Epidermal melanocyte (primary cell): ENCODE data around the gene LGALS14.
"Not testable (repeated sequence)": the region's sequence is repeated elsewhere in the genome, so short reads cannot be mapped to it uniquely, and the experiment has no call there.

ENCODE experiments used
- DNase-seq: peaks from one replicate; pipeline ENCODE4 v3.0.0; 2011; ENCODE audit warnings: low spot score; ENCODE audit not compliant: insufficient read length

Gene LGALS14, protein sequence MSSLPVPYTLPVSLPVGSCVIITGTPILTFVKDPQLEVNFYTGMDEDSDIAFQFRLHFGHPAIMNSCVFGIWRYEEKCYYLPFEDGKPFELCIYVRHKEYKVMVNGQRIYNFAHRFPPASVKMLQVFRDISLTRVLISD

DNA sequence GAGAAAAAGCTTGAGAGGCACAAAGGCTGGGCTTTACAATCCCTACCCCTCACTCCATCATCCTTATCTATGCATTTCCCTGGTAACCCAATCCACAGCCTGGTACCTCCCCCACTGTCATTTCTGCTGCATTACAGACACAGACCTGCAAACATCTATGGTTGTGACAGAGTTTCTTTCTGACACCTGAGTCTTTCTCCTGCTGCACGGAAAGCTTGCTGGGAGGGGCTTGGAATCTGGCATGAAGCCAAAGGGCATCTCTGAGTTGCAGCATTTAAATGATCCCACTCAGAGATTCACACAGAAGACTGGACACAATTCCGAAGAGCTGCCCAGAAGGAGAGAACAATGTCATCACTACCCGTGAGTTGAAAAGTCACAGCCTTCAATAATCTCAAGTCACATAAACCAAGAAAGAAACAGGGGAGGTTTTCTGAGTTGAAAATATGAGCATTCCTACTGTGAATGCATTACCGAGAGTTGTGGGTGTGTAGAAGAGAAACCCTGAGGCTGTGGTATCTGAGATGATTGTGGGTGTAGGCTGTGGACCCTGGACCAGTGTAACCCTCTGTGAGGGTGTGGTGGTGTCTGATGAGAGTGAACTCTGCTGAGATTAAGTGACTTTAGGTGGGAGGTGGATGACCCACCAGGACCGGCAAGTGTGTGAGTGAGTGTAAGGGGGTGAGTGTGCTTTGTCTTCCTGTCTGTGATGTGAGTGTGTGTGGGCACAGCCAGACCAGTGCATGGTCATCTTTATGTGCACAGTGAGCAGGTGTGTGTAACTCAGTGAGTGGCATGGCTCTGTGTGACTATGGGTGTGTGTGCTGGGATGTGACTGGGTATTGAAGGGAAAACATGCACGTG is at the start of gene LGALS14:
Gene LGALS14 (plus strand): TSS at position 301 of the 864 bp plus-strand sequence. CDS start 48 bp downstream, at position 349.
- no peak for DNase-seq

DNA sequence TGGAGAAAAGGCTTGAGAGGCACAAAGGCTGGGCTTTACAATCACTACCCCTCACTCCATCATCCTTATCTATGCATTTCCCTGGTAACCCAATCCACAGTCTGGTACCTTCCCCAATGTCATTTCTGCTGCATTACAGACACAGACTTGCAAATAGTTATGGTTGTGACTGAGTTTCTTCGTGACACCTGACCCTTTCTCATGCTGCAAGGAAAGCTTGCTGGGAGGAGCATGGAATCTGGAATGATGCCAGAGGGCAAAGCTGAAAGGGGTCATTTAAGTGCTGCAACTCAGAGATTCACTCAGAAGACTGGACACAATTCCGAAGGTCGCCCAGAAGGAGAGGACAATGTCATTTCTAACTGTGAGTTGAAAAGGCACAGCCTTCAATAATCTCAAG is 48.7 kb upstream of the LGALS14 start, which contains the start of gene LGALS16:
Gene LGALS16 (plus strand): TSS at position 301 of the 400 bp plus-strand sequence. CDS start 49 bp downstream, at position 350.
- DNase-seq: no peak

DNA sequence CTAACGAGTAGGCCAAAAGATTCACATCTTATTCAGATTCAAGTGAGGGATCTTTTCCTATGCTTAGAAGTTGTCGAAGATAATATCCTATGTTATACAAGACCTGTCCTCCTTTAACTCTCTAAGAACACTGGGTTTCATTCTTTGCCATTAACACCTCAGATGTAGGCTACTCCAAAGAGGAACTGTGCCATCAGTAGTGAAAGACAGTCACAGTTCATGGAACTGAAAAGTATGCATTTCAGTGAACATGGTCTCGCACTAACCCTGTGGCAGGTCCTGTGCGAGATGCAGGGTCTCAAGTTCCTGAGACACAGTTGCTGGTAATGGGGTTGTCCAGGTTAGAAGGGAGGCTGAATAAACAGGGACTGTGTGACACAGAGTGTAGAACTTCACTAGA is 44.5 kb upstream of the LGALS14 start:
- no peak for DNase-seq

DNA sequence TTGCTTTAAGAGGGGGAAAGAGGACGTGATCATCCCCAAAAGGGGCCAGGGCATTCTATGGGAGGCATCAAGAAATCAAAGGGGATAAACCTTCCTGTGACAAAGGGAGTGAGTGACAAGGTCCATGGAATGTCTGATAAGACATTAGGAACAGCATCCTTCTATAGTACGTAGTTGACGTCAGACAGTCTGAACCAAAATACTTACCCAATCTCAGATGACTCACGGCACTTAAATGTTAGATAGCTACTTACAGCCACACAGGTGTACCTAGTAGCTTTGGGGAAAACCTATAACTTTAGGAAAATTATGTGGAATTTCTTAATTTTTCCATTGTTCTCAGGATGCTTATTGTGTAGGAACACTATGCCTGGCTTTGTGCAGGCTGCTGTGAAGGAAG is 43.6 kb upstream of the LGALS14 start:
- no peak for DNase-seq

DNA sequence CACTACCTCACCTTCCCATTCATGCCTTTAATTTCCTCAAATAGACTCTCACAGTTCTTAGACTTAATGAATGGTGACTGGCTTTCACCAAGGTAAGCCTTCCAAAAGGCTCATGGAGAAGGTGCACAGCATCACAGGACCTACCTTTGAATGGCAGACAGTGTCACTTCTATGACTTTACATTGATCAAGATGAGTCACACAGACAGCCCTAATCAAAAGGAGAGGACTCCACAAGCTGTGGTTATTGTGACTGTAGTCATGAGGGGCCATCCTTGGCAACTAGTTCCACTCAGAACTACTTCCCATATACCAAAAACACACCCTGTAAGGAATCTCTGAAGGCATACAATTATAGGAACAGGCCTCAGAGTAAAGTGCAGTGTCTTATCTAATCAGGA is 42.7 kb upstream of the LGALS14 start:
- DNase-seq: no peak

DNA sequence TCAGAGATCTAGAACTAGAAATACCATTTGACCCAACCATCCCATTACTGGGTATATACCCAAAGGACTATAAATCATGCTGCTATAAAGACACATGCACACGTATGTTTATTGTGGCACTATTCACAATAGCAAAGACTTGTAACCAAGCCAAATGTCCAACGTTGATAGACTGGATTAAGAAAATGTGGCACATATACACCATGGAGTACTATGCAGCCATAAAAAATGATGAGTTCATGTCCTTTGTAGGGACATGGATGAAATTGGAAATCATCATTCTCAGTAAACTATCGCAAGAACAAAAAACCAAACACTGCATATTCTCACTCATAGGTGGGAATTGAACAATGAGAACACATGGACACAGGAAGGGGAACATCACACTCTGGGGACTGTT is 34.4 kb upstream of the LGALS14 start:
- not testable (repeated sequence) for DNase-seq

DNA sequence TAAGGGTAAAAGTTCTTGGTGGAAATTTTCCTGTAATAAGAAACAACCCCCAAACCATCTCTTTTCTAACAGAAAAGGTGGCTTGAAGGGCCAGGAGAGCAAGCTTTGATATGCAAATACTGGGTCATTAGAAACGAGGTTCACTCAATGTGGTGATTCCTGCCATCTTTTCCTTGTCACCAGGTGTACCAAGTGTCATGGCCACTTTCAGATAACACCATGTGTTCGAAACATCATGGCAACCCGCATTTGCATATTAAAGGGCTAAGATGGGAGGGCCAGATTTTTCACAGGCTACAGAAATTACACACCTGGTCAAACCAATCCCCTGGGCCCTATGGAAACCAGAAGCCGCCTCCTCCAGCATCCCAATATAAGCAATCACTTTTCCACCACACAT is 33.3 kb upstream of the LGALS14 start:
- no peak for DNase-seq

DNA sequence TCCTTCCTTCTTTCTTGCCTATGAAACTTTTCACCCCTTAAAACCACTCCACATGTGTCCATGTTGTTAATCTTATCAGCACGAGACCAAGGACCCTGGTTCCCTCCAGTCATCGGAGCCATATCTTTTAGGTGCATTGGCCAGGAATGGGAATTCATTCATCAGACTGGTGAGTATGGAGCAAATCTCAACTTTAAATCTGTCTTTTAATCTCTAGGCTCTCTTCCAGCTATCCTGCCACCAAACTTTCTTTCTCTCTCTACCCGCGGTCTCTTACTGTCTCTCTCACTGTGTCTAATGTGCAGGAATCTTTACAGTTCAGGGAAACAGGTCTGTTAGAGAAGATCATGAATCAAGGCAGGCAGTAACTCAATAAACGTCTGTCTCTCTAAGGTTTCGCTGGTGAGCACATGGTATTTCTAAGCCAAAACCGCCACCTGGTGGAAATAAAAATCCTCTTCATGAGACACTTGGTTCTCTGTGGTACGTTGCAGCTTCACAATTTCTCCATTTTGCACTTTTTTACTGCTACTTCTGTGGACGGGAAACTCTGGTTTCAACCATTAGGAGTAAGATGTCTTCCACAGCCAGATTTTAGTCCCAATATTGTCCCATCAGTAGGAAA is 32.4 kb upstream of the LGALS14 start:
- DNase-seq: no peak

DNA sequence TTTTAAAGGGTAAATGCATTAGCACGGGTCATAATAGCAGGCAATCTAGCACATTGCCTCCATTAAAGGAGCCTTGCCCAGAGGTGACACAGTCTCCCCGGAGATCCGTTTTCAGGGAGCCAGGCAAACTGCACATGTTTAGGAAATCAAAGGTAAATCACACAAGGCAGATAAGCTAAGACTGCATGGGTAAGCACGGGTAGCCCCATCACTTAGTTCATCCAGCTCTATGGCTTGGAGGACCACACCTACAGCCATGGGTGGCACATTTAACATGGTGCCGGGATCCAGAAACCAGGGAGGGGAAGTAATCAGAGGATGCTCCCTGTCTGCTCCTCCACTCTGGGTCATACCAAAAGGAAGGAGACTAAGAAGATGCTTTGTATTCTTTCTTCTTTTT is 31.8 kb upstream of the LGALS14 start:
- DNase-seq: no peak

DNA sequence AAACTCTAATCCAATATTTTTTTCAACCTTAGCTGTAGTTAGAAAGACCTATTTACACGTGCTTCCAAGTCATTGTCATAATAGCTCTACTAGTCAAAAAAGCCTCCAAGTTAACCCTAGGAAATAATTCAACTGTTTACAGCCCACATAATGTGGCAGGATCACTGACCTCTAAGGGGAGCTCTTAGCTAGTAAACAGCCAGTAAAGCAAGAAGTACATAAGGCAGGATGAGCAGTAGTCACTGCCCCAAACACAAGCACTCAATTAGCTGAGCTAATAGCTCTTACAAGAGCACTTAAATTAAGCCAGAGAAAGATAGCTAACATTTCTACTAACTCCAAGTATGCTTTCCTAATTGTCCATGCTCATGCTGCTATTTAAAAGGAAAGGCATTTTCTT is 30.4 kb upstream of the LGALS14 start:
- DNase-seq: not testable (repeated sequence)

DNA sequence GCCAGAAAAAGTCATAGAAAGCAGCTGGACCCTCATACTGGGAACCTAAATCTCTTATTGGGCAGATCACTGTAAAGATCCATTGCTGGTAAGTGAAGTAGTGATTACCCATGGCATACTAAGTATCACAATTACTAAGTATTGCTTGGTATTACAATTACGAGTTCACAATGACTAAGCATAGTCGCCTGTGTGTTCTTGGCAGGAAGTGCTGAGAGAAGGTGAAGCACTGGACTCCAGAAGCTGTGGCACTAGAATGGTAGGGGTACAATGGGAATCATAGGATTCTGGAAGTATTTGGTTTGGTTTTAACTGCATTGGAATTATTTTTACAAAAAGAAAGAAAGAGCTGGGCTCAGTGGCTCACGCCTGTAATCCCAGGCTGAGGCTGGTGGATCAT is 28.3 kb upstream of the LGALS14 start:
- DNase-seq: no peak

DNA sequence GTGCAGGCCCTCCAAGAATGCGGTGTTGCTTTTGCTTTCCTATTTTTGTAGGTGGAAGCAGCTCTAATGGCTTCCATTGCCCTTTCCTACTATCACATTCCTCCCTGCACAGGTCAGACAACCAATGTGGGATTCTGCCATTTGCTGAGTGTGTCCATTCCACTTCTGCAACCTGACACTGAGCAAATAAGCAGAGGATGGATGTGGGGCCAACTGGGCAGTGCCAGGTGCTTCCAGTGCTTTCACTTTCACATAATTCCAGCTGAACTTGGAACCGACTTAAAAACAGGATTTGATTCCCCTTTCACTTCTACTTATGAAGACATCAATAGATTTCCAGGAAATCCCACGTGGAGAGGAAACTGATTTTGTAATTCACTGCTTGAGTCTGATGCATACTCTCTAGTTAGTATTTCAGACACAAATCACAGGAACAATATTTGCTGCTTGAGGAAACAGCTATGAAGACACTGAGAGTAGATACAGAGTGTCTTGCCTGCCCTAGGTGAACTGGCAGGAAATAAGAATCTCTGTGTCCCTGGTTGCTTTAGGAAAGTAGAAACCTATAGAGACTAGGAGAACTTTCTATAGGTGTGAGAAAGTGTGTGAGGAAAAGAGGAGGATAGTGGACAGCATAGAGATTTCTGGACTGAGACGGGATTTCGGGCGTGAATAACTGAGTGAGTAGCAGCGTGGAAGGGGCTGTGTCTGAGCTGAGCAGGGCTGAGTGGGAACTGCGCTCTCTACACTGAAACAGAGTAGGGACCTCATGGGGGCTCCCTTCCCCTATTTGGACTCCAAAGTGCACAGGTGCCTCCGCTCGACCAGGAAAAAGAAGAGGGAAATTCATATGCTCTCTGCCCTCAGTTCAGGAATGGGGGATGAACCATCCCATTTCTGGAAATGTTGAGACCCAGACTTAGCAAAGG is 26.1 kb upstream of the LGALS14 start:
- DNase-seq: no peak

DNA sequence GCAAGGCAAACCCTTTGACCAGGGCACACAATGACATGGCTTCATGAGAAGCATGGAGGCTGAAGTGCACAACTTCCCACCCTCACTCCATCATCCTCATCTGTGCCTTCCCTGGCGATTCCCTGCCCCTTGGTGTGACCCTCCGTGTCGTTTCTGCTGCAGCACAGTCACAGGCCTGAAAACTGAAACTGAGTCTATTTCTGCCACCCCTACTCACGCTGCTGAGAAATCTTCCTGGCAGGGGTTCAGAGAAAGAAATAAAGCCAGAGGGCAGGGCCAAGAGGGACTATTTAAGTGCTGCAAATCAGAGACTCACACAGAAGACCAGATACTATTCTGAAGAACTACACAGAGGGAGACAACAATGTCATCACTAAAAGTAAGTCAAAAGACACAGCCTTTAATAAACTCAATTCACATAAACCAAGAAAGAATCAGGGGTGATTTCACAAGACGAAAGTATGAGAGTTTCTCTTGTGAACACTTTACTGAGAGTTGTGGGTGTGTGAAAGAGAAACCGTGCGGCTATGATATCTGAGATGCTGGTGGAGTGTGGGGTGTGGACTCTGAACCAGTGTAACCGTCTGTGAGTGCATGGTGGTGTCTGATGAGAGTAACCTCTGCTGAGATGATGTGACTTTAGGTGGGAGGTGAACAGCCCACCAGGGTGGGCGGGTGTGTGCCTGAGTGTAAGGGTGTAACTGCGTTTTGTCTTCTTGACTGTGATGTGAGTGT is 25.1 kb upstream of the LGALS14 start:
- DNase-seq: no peak

DNA sequence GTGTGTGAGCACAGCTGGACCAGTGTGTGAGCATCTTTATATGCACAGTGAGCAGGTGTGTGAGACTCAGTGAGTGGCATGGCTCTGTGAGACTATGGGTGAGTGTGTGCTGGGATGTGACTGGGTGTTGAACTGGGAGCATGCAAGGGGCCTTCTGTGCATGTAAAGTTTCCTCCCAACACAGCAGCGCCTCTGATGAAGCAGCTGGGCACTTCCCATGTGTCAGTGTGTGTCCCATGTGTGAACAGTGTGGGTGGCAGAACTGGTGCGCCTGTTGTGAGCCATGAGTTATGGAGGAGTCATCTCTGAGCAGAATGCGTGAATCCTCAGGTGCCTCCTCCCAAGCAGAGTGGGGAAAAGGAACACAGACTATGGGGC is 24.5 kb upstream of the LGALS14 start:
- no peak for DNase-seq

DNA sequence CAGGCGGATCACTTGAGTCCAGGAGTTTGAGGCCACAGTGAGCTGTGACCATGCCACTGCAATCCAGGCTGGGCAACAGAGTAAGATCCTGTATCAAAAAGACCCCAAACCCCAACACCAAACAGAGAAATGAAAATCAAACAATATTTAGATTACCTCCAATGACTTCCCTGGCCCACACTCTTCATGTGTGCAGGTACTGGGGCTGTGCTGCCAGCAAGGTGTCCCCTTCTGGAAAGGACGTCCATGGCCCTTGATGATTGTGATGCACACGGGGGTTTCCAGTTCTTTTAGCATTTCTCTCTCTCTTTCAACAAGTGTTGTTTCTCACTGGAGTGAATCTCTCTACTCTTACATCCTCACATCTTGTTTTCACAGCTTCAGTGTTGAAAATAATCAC is 23.7 kb upstream of the LGALS14 start:
- no peak for DNase-seq

DNA sequence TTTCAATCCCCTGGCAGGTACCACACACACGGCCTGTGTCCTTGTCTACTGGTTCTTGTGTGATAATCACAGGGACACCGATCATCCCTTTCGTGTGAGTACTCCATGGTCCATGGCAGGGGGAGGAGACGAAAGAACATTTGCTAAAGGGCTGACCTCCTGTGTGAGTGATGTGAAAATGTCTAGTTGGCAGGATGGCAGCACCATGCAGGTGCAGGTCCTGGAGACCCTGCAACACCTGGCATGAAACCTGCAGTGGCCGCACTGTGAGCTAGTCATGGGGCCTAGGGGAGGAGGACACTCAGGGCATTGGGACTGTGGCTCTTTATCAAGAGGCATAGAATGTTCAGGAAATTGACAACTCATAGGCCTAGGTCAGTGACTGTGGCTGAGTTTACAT is 22.9 kb upstream of the LGALS14 start:
- no peak for DNase-seq

DNA sequence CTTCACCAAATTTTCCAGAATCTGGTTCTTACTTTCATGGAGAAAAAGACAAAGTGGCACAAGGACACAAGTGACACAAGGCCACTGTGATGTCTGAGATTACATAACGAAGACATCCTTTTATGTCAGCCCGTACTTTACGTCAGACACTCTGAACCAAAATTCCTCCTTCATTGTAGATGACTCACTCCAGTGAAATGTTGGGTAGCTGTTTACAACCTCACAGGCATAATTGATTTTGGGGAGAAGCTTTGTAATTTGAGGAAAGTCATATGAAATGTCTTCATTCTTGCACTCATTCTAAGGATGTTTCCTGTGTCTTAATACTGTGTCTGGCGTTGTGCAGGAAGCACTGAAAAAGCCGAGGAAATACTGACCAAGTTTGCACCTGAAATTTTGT is 20.0 kb upstream of the LGALS14 start:
- DNase-seq: no peak

DNA sequence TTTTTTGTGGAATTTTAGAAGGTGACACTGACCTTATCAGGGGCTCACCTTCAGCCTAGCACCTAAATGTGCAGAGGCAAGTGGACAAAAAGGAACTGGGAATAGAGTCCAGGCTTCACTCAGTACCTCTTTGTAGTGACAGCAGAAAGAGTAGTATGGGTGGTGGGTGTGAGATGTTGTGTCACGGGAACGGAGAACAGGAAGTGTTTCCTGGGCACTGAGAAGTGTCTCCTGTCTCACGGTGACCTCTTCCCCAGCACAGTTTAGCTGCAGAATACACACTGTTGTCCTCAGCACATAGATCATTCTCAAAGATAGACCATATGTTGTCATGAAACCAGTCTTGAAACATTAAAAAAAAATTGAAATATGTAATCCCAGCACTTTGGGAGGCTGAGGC is 17.5 kb upstream of the LGALS14 start:
- no peak for DNase-seq

DNA sequence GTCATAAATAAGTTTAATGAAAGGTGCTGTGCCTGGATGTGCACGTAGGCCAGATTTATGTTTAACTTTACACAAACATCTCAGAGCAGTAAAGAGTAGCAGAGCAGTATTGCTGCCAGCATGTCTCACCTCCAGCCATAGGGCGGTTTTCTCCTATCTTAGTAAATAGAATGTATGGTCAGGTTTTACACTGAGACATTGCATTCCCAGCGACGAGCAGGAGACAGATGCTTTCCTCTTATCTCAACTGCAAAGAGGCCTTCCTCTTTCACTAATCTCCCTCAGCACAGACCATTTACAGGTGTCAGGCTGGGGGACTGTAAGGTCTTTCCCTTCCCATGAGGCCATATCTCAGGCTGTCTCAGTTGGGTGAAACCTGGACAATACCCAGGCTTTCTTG is 15.6 kb upstream of the LGALS14 start:
- not testable (repeated sequence) for DNase-seq

DNA sequence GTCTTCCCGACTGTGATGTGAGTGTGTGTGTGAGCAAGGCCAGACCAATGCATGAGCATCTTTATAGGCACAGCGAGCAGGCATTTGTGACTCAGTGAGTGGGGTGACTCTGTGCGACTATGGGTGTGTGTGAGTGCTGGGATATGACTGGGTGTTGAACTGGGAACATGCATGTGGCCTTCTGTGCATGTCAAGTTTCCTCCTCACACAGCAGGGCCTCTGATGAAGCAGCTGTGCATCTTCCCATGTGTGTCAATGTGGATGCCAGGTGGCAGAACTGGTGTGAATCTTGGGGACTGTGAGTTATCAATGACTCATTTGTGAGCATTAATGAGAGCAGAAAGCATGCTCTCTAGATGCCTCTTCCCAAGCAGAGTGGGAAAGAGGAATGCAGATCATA is 12.1 kb upstream of the LGALS14 start:
- no peak for DNase-seq

DNA sequence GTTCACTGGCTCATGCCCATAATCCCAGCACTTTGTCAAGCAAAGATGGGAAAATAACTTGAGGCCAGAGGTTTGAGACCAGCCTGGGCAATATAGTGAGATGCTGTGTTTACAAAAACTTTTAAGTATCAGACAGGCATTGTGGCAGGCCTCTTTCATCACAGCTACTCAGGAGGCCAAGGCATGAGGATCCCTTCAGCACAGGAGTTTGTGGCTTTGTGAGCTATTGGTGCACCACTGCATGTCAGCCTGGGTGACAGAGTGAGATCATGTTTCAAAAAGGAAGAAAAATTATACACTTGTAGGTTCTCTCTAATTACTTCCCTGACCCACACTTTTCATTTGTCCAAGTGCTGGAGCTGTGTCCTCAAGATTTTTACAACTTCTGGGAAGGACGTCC is 11.5 kb upstream of the LGALS14 start:
- DNase-seq: no peak
